Measurements from ENCODE around the gene API5.

API5 gene

DNA sequence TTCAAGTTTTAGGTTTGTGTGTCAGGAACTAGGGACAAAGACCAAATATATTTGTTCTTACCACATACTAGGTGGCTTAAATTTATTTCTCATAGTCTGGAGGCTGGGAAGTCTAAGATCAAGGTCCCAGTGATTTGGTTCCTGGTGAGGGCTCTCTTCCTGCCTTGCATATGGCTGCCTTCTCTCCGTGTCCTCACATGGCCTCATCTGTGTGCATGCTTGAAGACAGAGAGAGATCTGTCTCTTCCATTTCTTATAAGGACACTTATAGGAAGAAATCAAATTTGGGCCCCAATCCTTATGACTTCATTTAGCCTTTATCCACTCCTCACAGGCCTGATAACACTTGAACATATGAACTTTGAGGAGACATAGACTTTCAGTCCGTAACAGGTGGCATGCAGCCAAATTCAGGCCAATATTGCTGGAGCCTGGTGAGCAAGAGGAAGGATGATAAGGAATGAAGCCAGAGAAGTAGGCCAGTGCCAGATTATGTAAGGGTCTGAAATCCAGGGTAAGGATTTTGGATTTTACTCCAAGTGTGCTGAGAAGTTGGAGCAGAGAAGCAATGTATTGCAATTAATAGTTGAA is 82.1 kb downstream of the API5 start:
- H3K4me3 ChIP-seq (replicated peaks in 1 of 2; ENCODE audit: low read depth in 2 of 2, low read length in 2 of 2), result no peak overlapping the region
- DNase-seq (ENCODE audit: low read depth in 2 of 2), result peak; percentile 31 to 80
- TF ChIP-seq, protein P1, sequence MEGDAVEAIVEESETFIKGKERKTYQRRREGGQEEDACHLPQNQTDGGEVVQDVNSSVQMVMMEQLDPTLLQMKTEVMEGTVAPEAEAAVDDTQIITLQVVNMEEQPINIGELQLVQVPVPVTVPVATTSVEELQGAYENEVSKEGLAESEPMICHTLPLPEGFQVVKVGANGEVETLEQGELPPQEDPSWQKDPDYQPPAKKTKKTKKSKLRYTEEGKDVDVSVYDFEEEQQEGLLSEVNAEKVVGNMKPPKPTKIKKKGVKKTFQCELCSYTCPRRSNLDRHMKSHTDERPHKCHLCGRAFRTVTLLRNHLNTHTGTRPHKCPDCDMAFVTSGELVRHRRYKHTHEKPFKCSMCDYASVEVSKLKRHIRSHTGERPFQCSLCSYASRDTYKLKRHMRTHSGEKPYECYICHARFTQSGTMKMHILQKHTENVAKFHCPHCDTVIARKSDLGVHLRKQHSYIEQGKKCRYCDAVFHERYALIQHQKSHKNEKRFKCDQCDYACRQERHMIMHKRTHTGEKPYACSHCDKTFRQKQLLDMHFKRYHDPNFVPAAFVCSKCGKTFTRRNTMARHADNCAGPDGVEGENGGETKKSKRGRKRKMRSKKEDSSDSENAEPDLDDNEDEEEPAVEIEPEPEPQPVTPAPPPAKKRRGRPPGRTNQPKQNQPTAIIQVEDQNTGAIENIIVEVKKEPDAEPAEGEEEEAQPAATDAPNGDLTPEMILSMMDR (IDR thresholded peaks at IDR 0.05; ENCODE audit: low read depth, low read length), result no peak

Data from cardiac fibroblast (primary cell).